Nephron progenitor cell (in vitro differentiated cells): ENCODE data around the gene SMARCD1.

Experiments used
- DNase-seq: peaks from one replicate; pipeline ENCODE4 v3.0.0; 2021
- H3K27ac Mint-ChIP-seq: 2 replicates; pipeline ENCODE4 v1.8.0; 2021; ENCODE audit warnings: mild to moderate bottlenecking, moderate library complexity, mixed read lengths
- H3K27me3 Mint-ChIP-seq: 2 replicates; pipeline ENCODE4 v1.8.0; 2021; ENCODE audit warnings: mild to moderate bottlenecking, low read depth, mixed read lengths; ENCODE audit not compliant: poor library complexity
- H3K36me3 Mint-ChIP-seq: 2 replicates; pipeline ENCODE4 v1.8.0; 2021; ENCODE audit warnings: low read depth, mixed read lengths
- H3K4me1 Mint-ChIP-seq: 2 replicates; pipeline ENCODE4 v1.8.0; 2021; ENCODE audit warnings: mixed read lengths
- H3K4me3 Mint-ChIP-seq: 2 replicates; pipeline ENCODE4 v1.8.0; 2021; ENCODE audit warnings: mild to moderate bottlenecking, moderate library complexity, mixed read lengths
- H3K9me3 Mint-ChIP-seq: 2 replicates; pipeline ENCODE4 v1.8.0; 2021; ENCODE audit warnings: mild to moderate bottlenecking, moderate library complexity, mixed read lengths
- CTCF ChIP-seq: fragments of 200-600 bp; sonication (generic); IDR thresholded peaks from 2 replicates; pipeline ENCODE4 v1.5.0; 2021; ENCODE audit warnings: antibody characterized with exemption

SMARCD1 gene

GRCh38 chr12:50075808-50076170 is 9.4 kb upstream of the SMARCD1 start:
- DNase-seq: no peak
- Mint-ChIP-seq H3K27me3 (peaks cover 7% of the 10 kb centered on the region), H3K27ac (no peak overlapping the region), H3K4me1 (peaks cover 76% of the 10 kb centered on the region), H3K9me3 (no peaks in the 10 kb centered on the region), H3K36me3 (no peaks in the 10 kb centered on the region), H3K4me3 (no peak overlapping the region)
- no peak for TF ChIP-seq CTCF

- H3K27me3 Mint-ChIP-seq: peaks cover 13% of the 10 kb centered on the region
- H3K9me3 Mint-ChIP-seq: no peaks in the 10 kb centered on the region
- peaks cover 73% of the 10 kb centered on the region for H3K4me1 Mint-ChIP-seq
- H3K36me3 Mint-ChIP-seq: no peaks in the 10 kb centered on the region
- no peak for DNase-seq
- H3K27ac Mint-ChIP-seq: no peak overlapping the region
- no peak overlapping the region for H3K4me3 Mint-ChIP-seq
- TF ChIP-seq CTCF: no peak
Observed at GRCh38 chr12:50077099-50077498, 8.0 kb upstream of the SMARCD1 start.

- no peak overlapping the region for H3K27ac Mint-ChIP-seq
- H3K9me3 Mint-ChIP-seq: no peaks in the 10 kb centered on the region
- DNase-seq: no peak
- TF ChIP-seq CTCF: no peak
- H3K4me1 Mint-ChIP-seq: peaks cover 71% of the 10 kb centered on the region
- no peaks in the 10 kb centered on the region for H3K36me3 Mint-ChIP-seq
- no peak overlapping the region for H3K4me3 Mint-ChIP-seq
- H3K27me3 Mint-ChIP-seq: peaks cover 22% of the 10 kb centered on the region
Observed at GRCh38 chr12:50078281-50078680, 6.9 kb upstream of the SMARCD1 start.

- no peak overlapping the region for H3K27ac Mint-ChIP-seq
- DNase-seq: no peak
- H3K4me3 Mint-ChIP-seq: no peak overlapping the region
- peaks cover 64% of the 10 kb centered on the region for H3K4me1 Mint-ChIP-seq
- peaks cover 22% of the 10 kb centered on the region for H3K27me3 Mint-ChIP-seq
- no peaks in the 10 kb centered on the region for H3K9me3 Mint-ChIP-seq
- TF ChIP-seq CTCF: no peak
- no peaks in the 10 kb centered on the region for H3K36me3 Mint-ChIP-seq
Observed at GRCh38 chr12:50079771-50080170, 5.4 kb upstream of the SMARCD1 start.

- peaks cover 22% of the 10 kb centered on the region for H3K27me3 Mint-ChIP-seq
- no peak overlapping the region for H3K27ac Mint-ChIP-seq
- peaks cover 64% of the 10 kb centered on the region for H3K4me1 Mint-ChIP-seq
- DNase-seq: no peak
- H3K9me3 Mint-ChIP-seq: no peaks in the 10 kb centered on the region
- no peak for TF ChIP-seq CTCF
- no peaks in the 10 kb centered on the region for H3K36me3 Mint-ChIP-seq
- no peak overlapping the region for H3K4me3 Mint-ChIP-seq
Observed at GRCh38 chr12:50081096-50081808, 3.9 kb upstream of the SMARCD1 start.

GRCh38 chr12:50082644-50083043 is 2.5 kb upstream of the SMARCD1 start:
- no peak for DNase-seq
- Mint-ChIP-seq H3K27ac (peak overlapping the region; percentile 44), H3K4me3 (peak overlapping the region; percentile 1), H3K36me3 (peaks cover 11% of the 10 kb centered on the region), H3K27me3 (peaks cover 22% of the 10 kb centered on the region), H3K9me3 (no peaks in the 10 kb centered on the region), H3K4me1 (peaks cover 56% of the 10 kb centered on the region)
- no peak for TF ChIP-seq CTCF
